ENCODE results near the gene FARP1. TPM values are rescaled to one million over a fixed set of nuclear protein-coding genes. Genes with fewer than 3 reads are reported as not detected.

Gene FARP1
- total RNA-seq, 6 experiments from 2014 or later = 44.9 to 104 (median 80.0) TPM

DNA sequence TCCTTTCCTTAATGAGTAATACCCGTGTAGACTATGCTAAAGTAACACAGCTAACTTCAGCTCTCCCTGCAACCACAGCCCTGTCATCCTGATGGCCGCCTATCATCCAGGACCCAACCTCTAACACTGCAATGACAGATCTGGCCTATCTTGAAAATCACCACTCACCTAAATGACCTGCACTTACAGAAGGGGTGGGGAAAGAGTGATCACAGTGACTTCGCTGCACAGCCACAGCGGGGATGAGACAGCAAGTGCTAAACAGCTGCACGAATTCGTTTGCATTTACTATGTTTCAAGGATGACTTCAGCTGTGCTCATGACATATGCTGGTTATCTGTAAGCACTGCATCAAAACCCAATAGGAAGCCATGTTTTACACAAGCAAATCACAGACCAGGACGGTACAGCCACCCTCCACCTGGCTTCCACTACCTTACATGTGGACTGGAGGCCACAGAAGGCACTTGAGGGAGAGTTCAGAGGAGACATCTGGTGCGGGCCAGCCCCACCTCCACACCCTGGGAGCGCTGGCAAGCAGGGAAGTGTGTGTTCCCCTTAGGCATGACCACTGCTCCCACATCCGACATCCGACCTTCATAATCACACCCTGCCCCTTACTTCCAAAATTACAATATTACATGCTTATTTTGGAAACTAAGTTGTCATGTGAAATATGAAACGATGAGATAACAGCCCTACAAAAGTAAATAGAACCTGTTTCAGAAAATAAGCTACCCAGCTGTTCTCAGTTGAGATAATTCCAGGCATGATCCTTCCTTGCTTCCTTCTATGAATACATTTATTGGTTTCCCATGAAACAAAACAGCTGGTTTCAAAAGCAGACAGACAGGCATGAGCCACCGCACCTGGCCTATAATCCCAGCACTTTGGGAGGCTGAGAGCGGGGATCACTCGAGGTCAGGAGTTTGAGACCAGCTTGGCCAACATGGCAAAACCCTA, 338.3 kb downstream of the FARP1 start:
- TF ChIP-seq, protein P1, sequence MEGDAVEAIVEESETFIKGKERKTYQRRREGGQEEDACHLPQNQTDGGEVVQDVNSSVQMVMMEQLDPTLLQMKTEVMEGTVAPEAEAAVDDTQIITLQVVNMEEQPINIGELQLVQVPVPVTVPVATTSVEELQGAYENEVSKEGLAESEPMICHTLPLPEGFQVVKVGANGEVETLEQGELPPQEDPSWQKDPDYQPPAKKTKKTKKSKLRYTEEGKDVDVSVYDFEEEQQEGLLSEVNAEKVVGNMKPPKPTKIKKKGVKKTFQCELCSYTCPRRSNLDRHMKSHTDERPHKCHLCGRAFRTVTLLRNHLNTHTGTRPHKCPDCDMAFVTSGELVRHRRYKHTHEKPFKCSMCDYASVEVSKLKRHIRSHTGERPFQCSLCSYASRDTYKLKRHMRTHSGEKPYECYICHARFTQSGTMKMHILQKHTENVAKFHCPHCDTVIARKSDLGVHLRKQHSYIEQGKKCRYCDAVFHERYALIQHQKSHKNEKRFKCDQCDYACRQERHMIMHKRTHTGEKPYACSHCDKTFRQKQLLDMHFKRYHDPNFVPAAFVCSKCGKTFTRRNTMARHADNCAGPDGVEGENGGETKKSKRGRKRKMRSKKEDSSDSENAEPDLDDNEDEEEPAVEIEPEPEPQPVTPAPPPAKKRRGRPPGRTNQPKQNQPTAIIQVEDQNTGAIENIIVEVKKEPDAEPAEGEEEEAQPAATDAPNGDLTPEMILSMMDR (IDR thresholded peaks at IDR 0.05) = no peak
- TF ChIP-seq POLR2A (IDR thresholded peaks at IDR 0.05) = no peak
- Histone ChIP-seq H3K4me3 (no peak overlapping the region), H3K36me3 (no peaks in the 10 kb centered on the region), H3K27me3 (no peaks in the 10 kb centered on the region), H3K9me3 (no peaks in the 10 kb centered on the region), H3K4me1 (peaks cover 0 to 78% (median 36%) of the 10 kb centered on the region in 4 donors), H3K27ac (peak overlapping the region in 1 of 3 donors; percentile 91)
- intact Hi-C loops (cut with DNase I) = loop anchor here in 1 of 2 donors (10.0 kb wide), 1 partner anchor 84 kb away; no protein-coding TSS in a partner anchor
- ATAC-seq = no peak
- whole genome bisulfite sequencing (ENCODE audit: insufficient coverage, low coverage, low lambda C conversion rate, missing lambda C conversion rate) = 78% methylated on average over 10 of the region's 15 CpGs
- no peak for DNase-seq

- H3K27ac ChIP-seq = peak overlapping the region; percentile 7 to 91 (median 67)
- DNase-seq (peak; percentile 85 to 93 (median 92)), ATAC-seq (peak; percentile 66 to 88 (median 80))
- H3K36me3 ChIP-seq = no peaks in the 10 kb centered on the region
- WGBS (ENCODE audit: insufficient coverage, low coverage, low lambda C conversion rate, missing lambda C conversion rate) = 47% methylated on average over 20 of the region's 28 CpGs
- intact Hi-C loops (cut with DNase I) = loop anchor here in 1 of 2 donors (10.0 kb wide), 1 partner anchor 82 kb away; no protein-coding TSS in a partner anchor
- no peaks in the 10 kb centered on the region for H3K27me3 ChIP-seq
- TF ChIP-seq, protein P1 (IDR thresholded peaks at IDR 0.05) = peak in 2 of 4 donors; percentile 22 to 35
- no peak for TF ChIP-seq POLR2A (IDR thresholded peaks at IDR 0.05)
- no peaks in the 10 kb centered on the region for H3K9me3 ChIP-seq
- H3K4me3 ChIP-seq = no peak overlapping the region
- peaks cover 0 to 62% (median 29%) of the 10 kb centered on the region in 4 donors for H3K4me1 ChIP-seq
These were observed 339.9 kb downstream of the FARP1 start for GRCh38 chr13:98482476-98483444.

DNA sequence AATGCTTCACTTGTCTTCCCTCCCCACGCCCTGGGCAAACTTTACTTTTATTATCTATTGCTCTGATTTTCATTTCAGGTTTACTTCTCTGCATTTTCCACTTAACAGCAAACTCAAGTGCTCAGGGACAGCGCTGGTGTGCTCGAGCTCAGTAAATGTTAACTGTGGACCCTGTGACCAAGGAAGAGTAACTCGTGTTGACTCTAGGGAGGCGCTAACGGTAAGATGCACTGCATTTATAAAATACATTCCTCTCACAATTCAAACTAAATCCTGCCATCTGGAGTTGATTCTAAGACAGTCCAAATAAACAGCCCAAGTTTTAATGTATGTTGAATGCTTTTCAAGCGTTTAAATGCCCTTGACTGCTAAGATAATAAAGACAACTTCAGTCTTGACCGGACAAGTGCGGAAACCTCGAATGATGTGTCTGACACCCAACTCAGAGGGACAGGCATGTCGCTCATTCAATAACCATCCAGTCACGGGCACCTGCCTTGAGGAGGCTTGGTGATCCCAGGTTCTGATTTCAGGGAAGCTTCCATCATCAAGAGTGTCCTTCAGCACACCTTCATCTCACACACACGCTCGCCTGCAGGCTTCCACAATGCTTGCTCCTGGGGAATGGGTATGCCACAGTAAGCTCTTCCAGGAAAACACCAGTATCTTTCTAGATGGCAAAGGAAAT, 340.9 kb downstream of the FARP1 start:
- H3K27ac ChIP-seq = peak overlapping the region; percentile 7 to 91 (median 67)
- peaks cover 0 to 59% (median 29%) of the 10 kb centered on the region in 4 donors for H3K4me1 ChIP-seq
- H3K27me3 ChIP-seq = no peaks in the 10 kb centered on the region
- peak; percentile 6 to 35 (median 24) for ATAC-seq
- intact Hi-C loops (cut with DNase I) = loop anchor here in 1 of 2 donors (10.0 kb wide), 1 partner anchor 81 kb away; no protein-coding TSS in a partner anchor
- no peak for DNase-seq
- TF ChIP-seq POLR2A (IDR thresholded peaks at IDR 0.05) = no peak
- TF ChIP-seq, protein P1 (IDR thresholded peaks at IDR 0.05) = no peak
- no peaks in the 10 kb centered on the region for H3K36me3 ChIP-seq
- no peaks in the 10 kb centered on the region for H3K9me3 ChIP-seq
- no peak overlapping the region for H3K4me3 ChIP-seq
- 58% methylated on average over 12 of the region's 14 CpGs for WGBS (ENCODE audit: insufficient coverage, low coverage, low lambda C conversion rate, missing lambda C conversion rate)
